GM12878 (cell line): ENCODE measurements around the gene SRXN1. TPM values are rescaled to one million over a fixed set of nuclear protein-coding genes. Genes with fewer than 3 reads are reported as not detected.

ENCODE experiments used
- ATAC-seq: fragments of 200-7000 bp; cut with Tn5 transposase; 3 replicates; pipeline ENCODE4 v1.9.1; 2020; ENCODE audit warnings: mild to moderate bottlenecking, moderate library complexity
- BruUV-seq: library from RNA; stranded (reverse); fragments of 400-500 nt; replicated peaks from 2 replicates; lab custom pipeline; 2021; lab: Mats Ljungman, UMichigan
- CTCF ChIA-PET: fragments of 300-600 bp; sonication (Branson Sonifier 250); formaldehyde crosslinking; extraction: SDS; loops from one replicate; lab custom pipeline; 2021; ENCODE audit warnings: inconsistent platforms; lab: Yijun Ruan, JAX
- POLR2A ChIA-PET: fragments of 350-600 bp; formaldehyde crosslinking; extraction: SDS; loops from one replicate; lab custom pipeline; 2021; ENCODE audit warnings: inconsistent platforms; lab: Charles Lee
- RAD21 ChIA-PET: fragments of 300-600 bp; sonication (Branson Sonifier 250); formaldehyde crosslinking; loops from one replicate; lab custom pipeline; 2023; ENCODE audit warnings: antibody characterized with exemption; ENCODE audit not compliant: unreplicated experiment; lab: Charles Lee
- SMC1A ChIA-PET: fragments of 300-600 bp; sonication (Branson Sonifier 250); formaldehyde crosslinking; loops from one replicate; lab custom pipeline; 2023; ENCODE audit not compliant: unreplicated experiment, uncharacterized antibody; lab: Charles Lee
- DNase-seq: peaks from one replicate; pipeline ENCODE4 v3.0.0-alpha.2; 2011; ENCODE audit warnings: low read depth, low spot score
- FAIRE-seq: peaks from 3 replicates; lab custom pipeline; 2011; peaks lifted over from hg19 to GRCh38; lab: Jason Lieb, UNC
- H2AFZ ChIP-seq: 2 replicates; pipeline ENCODE4 v1.6.0; 2011; ENCODE audit warnings: low read depth, low read length, control low read depth; ENCODE audit not compliant: control insufficient read depth
- H3K27ac ChIP-seq: 2 replicates; pipeline ENCODE4 v1.5.1; 2011; ENCODE audit warnings: control low read depth; ENCODE audit not compliant: control insufficient read depth, insufficient read depth
- H3K27me3 ChIP-seq, 2 experiments: replicated peaks in 1 of 2; 2 replicates each; pipeline versions ENCODE4 v1.6.0 to v1.6.1; 2011; ENCODE audit warnings: low read length in 1 of 2; ENCODE audit not compliant: control insufficient read depth in 2 of 2, insufficient read depth in 2 of 2
- H3K36me3 ChIP-seq, 2 experiments: 2 replicates each; pipeline ENCODE4 v1.5.1; 2011; ENCODE audit warnings: low read length in 1 of 2; ENCODE audit not compliant: control insufficient read depth in 2 of 2, insufficient read depth in 2 of 2
- H3K4me1 ChIP-seq: 2 replicates; pipeline ENCODE4 v1.6.1; 2011; ENCODE audit warnings: mild to moderate bottlenecking, low read length, moderate library complexity, mixed read lengths; ENCODE audit not compliant: control insufficient read depth, insufficient read depth
- H3K4me2 ChIP-seq: 2 replicates; pipeline ENCODE4 v1.6.0; 2011; ENCODE audit warnings: control low read depth; ENCODE audit not compliant: control insufficient read depth, insufficient read depth
- H3K4me3 ChIP-seq: fragments of 200-600 bp; sonication (generic); 2 replicates; pipeline ENCODE4 v1.5.1; 2016
- H3K79me2 ChIP-seq: 2 replicates; pipeline ENCODE4 v1.6.0; 2011; ENCODE audit warnings: low read length; ENCODE audit not compliant: control insufficient read depth, insufficient read depth
- H3K9ac ChIP-seq: 2 replicates; pipeline ENCODE4 v1.8.0; 2011; ENCODE audit warnings: low read length, control low read depth, mixed read lengths; ENCODE audit not compliant: control insufficient read depth, insufficient read depth
- H3K9me3 ChIP-seq: replicated peaks from 3 replicates; pipeline ENCODE4 v1.5.1; 2011; ENCODE audit warnings: mild to moderate bottlenecking, low read length; ENCODE audit not compliant: control insufficient read depth, insufficient read depth
- H4K20me1 ChIP-seq: 2 replicates; pipeline ENCODE4 v1.6.0; 2011; ENCODE audit not compliant: control insufficient read depth, insufficient read depth
- LARP7 ChIP-seq: fragments of 450-650 bp; IDR thresholded peaks from 2 replicates; pipeline ENCODE4 v1.6.1; 2017; ENCODE audit warnings: mild to moderate bottlenecking
- MEF2A ChIP-seq: IDR thresholded peaks from 2 replicates; pipeline ENCODE4 v1.6.1; 2011; ENCODE audit warnings: low read depth, mild to moderate bottlenecking, low read length, moderate library complexity; ENCODE audit not compliant: insufficient read depth
- MTA2 ChIP-seq: fragments of 450-650 bp; IDR thresholded peaks from 2 replicates; pipeline ENCODE4 v1.6.1; 2016; ENCODE audit warnings: low read depth, mild to moderate bottlenecking, moderate library complexity
- NBN ChIP-seq: fragments of 450-650 bp; IDR thresholded peaks from 2 replicates; pipeline ENCODE4 v1.6.1; 2016
- NFYB ChIP-seq: IDR thresholded peaks from 2 replicates; pipeline ENCODE4 v1.6.1; 2011; ENCODE audit warnings: low read depth, mild to moderate bottlenecking, low read length, improper control_type of control experiment, moderate library complexity; ENCODE audit not compliant: insufficient read depth
- NR2C2 ChIP-seq: IDR thresholded peaks from 2 replicates; pipeline ENCODE4 v1.6.1; 2011; ENCODE audit warnings: borderline replicate concordance, low read depth; ENCODE audit not compliant: control insufficient read depth, insufficient read length
- POU2F2 ChIP-seq: IDR thresholded peaks from 3 replicates; pipeline ENCODE4 v1.6.1; 2011; ENCODE audit warnings: low read depth, mild to moderate bottlenecking, low read length, borderline replicate concordance
- RFX5 ChIP-seq: IDR thresholded peaks from 2 replicates; pipeline ENCODE4 v1.6.1; 2011; ENCODE audit warnings: low read depth, low read length, improper control_type of control experiment
- SIN3A ChIP-seq: IDR thresholded peaks from 2 replicates; pipeline ENCODE4 v1.6.1; 2012; ENCODE audit warnings: low read depth, low read length, improper control_type of control experiment
- SMC3 ChIP-seq: IDR thresholded peaks from 2 replicates; pipeline ENCODE4 v1.6.1; 2011; ENCODE audit warnings: low read length, improper control_type of control experiment, borderline replicate concordance
- SPI1 ChIP-seq: IDR thresholded peaks from 2 replicates; pipeline ENCODE4 v1.6.1; 2011; ENCODE audit warnings: low read depth, mild to moderate bottlenecking, low read length, moderate library complexity, borderline replicate concordance; ENCODE audit not compliant: insufficient read depth
- TBL1XR1 ChIP-seq: IDR thresholded peaks from 2 replicates; pipeline ENCODE4 v1.6.1; 2012; ENCODE audit warnings: low read depth, low read length, improper control_type of control experiment
- USF1 ChIP-seq: IDR thresholded peaks from 2 replicates; pipeline ENCODE4 v1.6.1; 2011; ENCODE audit warnings: borderline replicate concordance, low read depth, mild to moderate bottlenecking, moderate library complexity, mixed read lengths, low read length; ENCODE audit not compliant: insufficient read depth; ENCODE audit errors: extremely low read length
- YBX1 ChIP-seq: fragments of 450-650 bp; IDR thresholded peaks from 2 replicates; pipeline ENCODE4 v1.6.1; 2016; ENCODE audit warnings: antibody characterized with exemption
- ZBED1 ChIP-seq: IDR thresholded peaks from 2 replicates; pipeline ENCODE4 v1.6.1; 2016; ENCODE audit warnings: borderline replicate concordance
- ZNF592 ChIP-seq: fragments of 450-650 bp; IDR thresholded peaks from 2 replicates; pipeline ENCODE4 v1.6.1; 2017; ENCODE audit warnings: mild to moderate bottlenecking, moderate library complexity
- WGBS: methylation state at CpG from one replicate; pipeline ENCODE4 v1.1.6; 2016; ENCODE audit warnings: low lambda C conversion rate; ENCODE audit not compliant: insufficient replicate concordance, insufficient coverage; ENCODE audit errors: missing lambda C conversion rate; 5-methylcytosine and 5-hydroxymethylcytosine counted together
- in situ Hi-C: fragments of 300-500 bp; cut with MboI; formaldehyde crosslinking; loops from 9 replicates; pipeline ENCODE4 v1.14.3; 2018; ENCODE audit warnings: mixed read lengths
- intact Hi-C: fragments of 100-400 bp; cut with micrococcal nuclease; formaldehyde crosslinking; loops from one replicate; pipeline ENCODE4 v1.14.2; 2022; ENCODE audit not compliant: unreplicated experiment
- polyA plus RNA-seq, 11 experiments: library from polyadenylated mRNA; depleted of rRNA in 4 of 11; unstranded in 6 of 11; stranded (reverse) in 5 of 11; fragments of >200 nt; fragmentation: Nextera tagmentation in 4 of 11; fragmentation: Illumina TruSeq in 1 of 11; extraction: Ambion mirVana in 4 of 11; extraction: Trizol in 1 of 11; gene quantifications; 1 replicate in 1 of 11; 2 replicates in 10 of 11; pipeline versions ENCODE4 v1.2.1 to v1.2.3, GENCODE V29; 2011 to 2016; ENCODE audit warnings: inconsistent platforms in 2 of 11, missing spikeins in 2 of 11, low read depth in 1 of 11
- total RNA-seq, 4 experiments: library from RNA; depleted of rRNA in 3 of 4; stranded (reverse); fragments of >200 nt in 3 of 4; fragmentation: Illumina TruSeq in 1 of 4; extraction: Trizol in 1 of 4; gene quantifications; 2 replicates each; pipeline versions ENCODE4 v1.2.1 to v1.2.3, GENCODE V29; 2013 to 2021
- TF ChIP-seq, protein P1 (sequence below): fragments of 450-650 bp; IDR thresholded peaks from 2 replicates; pipeline ENCODE4 v1.6.1; 2017; ENCODE audit warnings: mild to moderate bottlenecking

SRXN1 gene
- total and polyA plus RNA-seq, 10 of the 15 experiments (the other 5 are each of a cell fraction or from before 2014, with no cell fraction given), result 4.1 to 20.5 (median 15.6) TPM

DNA sequence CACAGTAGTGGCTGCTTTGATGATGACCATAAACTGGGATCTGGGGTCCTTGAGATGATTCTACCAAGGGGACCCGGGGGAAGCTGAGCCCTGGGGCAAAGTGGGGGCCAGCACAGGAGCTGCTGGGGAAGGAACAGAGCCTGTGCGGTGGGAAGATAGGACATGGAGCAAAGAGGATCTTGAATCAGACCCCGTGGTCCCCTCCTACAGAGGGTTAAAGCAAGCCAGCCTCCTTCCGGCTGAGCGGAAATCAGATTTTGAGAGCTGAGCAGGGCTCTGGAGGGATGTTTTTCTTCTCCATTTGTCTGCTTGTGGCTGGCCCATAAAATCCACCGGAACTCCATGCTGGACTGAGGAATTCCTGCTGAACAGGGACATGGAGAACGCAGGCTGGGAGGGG, 32.8 kb downstream of the SRXN1 start (continued):
- TF ChIP-seq MEF2A (no peak), POU2F2 (no peak), NFYB (no peak), USF1 (no peak), SIN3A (no peak), SMC3 (no peak), TBL1XR1 (no peak), NR2C2 (no peak)

GRCh38 chr20:618980-619379, 34.0 kb downstream of the SRXN1 start:
- TF ChIP-seq, protein P1, sequence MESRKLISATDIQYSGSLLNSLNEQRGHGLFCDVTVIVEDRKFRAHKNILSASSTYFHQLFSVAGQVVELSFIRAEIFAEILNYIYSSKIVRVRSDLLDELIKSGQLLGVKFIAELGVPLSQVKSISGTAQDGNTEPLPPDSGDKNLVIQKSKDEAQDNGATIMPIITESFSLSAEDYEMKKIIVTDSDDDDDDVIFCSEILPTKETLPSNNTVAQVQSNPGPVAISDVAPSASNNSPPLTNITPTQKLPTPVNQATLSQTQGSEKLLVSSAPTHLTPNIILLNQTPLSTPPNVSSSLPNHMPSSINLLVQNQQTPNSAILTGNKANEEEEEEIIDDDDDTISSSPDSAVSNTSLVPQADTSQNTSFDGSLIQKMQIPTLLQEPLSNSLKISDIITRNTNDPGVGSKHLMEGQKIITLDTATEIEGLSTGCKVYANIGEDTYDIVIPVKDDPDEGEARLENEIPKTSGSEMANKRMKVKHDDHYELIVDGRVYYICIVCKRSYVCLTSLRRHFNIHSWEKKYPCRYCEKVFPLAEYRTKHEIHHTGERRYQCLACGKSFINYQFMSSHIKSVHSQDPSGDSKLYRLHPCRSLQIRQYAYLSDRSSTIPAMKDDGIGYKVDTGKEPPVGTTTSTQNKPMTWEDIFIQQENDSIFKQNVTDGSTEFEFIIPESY, result no peak
- no peak for TF ChIP-seq ZBED1
- no peak for TF ChIP-seq YBX1
- no peak for TF ChIP-seq RFX5
- no peak for TF ChIP-seq ZNF592
- TF ChIP-seq LARP7, result no peak
- TF ChIP-seq MTA2, result no peak
- TF ChIP-seq SPI1, result no peak
- no peak for TF ChIP-seq NBN
- TF ChIP-seq, all 136 proteins: peak for 0
- 30% methylated on average over 5 of the region's 5 CpGs for WGBS
- in situ Hi-C loops (no loop called here), intact Hi-C loops (no loop called here)
- ChIA-PET RAD21 (no interaction called here), SMC1A (no interaction called here), POLR2A (no interaction called here), CTCF (interaction anchor here (0.6 to 3.2 kb wide), 4 partner anchors 11 to 378 kb away, joined by 3 to 12 read pairs (median 3); no protein-coding TSS in a partner anchor)
- H3K9me3 ChIP-seq, result peaks cover 4% of the 10 kb centered on the region
- no peaks in the 10 kb centered on the region for H3K79me2 ChIP-seq
- no peak overlapping the region for H3K9ac ChIP-seq
- no peaks in the 10 kb centered on the region for H4K20me1 ChIP-seq
- H3K4me3 ChIP-seq, result no peak overlapping the region
- no peak for DNase-seq
- BruUV-seq, result no TSS peak
- no peaks in the 10 kb centered on the region for H3K36me3 ChIP-seq
- no peak for FAIRE-seq
- peaks cover 0 to 3% of the 10 kb centered on the region in 2 experiments; a peak in 2 of 4 replicates for H3K27me3 ChIP-seq
- no peak overlapping the region for H3K4me2 ChIP-seq
- peaks cover 6% of the 10 kb centered on the region; the same call in 1 of the 2 replicates for H3K4me1 ChIP-seq
- ATAC-seq, result no peak
- H3K27ac ChIP-seq, result no peak overlapping the region
- H2AFZ ChIP-seq, result no peak overlapping the region
